Measurements from ENCODE around the gene TMEM164. TPM values are rescaled to one million over a fixed set of nuclear protein-coding genes. Genes with fewer than 3 reads are reported as not detected.
A peak's percentile ranks its signal among the peaks of the same experiment; 100 is the strongest.

Gene TMEM164
- total and polyA plus RNA-seq, 12 donors = 8.7 to 32.2 (median 24.8) TPM

DNA sequence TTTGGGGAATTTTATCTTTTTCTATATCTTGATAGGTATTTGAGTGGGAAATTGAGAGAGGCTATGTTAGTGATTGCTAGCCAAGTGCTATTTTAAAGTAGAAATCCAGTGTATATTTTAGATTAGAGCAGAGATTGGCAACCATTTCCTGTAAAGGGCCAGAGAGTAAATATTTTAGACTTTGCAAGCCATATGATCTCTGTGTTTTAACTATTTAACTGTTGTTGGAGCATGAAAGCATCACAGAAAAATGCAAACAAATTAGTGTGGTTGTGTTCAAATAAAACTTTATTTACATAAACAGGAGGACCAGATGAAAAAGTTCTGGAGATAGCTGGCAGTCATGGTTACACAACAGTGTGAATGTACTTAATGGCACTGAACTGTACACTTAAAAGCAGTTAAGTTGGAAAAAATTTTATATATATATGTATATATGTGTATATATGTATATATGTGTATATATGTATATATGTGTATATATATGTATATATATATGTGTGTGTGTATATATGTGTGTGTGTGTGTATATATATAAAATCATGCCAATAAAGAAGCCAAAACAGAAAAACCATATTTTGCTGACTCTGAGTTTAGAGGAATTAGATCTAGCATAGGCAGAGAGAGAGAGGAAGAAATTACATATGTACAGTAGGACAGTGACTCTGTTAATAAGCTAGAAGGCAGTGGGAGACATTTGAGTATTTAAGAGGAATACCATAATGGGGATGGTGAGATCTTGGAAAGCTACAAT, 83.4 kb downstream of the TMEM164 start:
- Histone ChIP-seq H3K27me3 (no peaks in the 10 kb centered on the region), H3K9me3 (replicated peaks in 1 of 3) (no peaks in the 10 kb centered on the region), H3K4me3 (no peak overlapping the region), H3K36me3 (replicated peaks in 1 of 2) (no peaks in the 10 kb centered on the region), H3K27ac (peak overlapping the region in 1 of 5 donors; percentile 37), H3K4me1 (replicated peaks in 1 of 2) (peaks cover 4 to 14% of the 10 kb centered on the region in 2 donors)
- no peak for TF ChIP-seq POLR2A (IDR thresholded peaks at IDR 0.05)
- TF ChIP-seq, protein P1, sequence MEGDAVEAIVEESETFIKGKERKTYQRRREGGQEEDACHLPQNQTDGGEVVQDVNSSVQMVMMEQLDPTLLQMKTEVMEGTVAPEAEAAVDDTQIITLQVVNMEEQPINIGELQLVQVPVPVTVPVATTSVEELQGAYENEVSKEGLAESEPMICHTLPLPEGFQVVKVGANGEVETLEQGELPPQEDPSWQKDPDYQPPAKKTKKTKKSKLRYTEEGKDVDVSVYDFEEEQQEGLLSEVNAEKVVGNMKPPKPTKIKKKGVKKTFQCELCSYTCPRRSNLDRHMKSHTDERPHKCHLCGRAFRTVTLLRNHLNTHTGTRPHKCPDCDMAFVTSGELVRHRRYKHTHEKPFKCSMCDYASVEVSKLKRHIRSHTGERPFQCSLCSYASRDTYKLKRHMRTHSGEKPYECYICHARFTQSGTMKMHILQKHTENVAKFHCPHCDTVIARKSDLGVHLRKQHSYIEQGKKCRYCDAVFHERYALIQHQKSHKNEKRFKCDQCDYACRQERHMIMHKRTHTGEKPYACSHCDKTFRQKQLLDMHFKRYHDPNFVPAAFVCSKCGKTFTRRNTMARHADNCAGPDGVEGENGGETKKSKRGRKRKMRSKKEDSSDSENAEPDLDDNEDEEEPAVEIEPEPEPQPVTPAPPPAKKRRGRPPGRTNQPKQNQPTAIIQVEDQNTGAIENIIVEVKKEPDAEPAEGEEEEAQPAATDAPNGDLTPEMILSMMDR (IDR thresholded peaks at IDR 0.05) = no peak
- no peak for DNase-seq
- intact Hi-C loops (cut with DNase I) = no loop called here

DNA sequence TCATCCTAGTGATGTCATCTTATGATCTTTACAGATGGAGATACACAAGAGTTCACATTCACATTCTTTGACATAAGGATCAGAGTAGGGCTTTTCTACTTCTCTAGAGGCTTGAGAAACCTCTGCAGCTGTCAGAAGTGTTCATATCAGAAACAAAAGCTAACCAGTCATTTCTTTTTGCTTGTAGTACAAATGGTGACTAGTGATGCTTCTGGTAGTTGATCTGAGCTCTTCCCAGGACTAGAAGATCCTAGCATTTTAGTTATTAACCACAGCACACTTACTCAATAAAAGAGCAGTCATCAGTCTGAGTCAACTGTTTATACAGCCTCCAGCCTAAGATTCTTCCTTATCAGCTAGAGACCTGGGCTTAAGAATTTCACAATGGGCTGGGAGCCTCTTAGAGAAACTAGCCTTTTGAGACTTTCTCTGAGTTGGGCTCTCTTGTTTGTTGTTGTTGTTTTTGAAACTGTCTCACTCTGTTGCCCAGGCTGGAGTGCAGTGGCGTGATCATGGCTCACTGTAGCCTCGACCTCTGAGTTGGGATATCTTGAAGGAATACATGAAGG, 84.1 kb downstream of the TMEM164 start:
- no peaks in the 10 kb centered on the region for H3K9me3 ChIP-seq (replicated peaks in 1 of 3)
- H3K27me3 ChIP-seq = no peaks in the 10 kb centered on the region
- TF ChIP-seq POLR2A (IDR thresholded peaks at IDR 0.05) = no peak
- TF ChIP-seq, protein P1 (IDR thresholded peaks at IDR 0.05) = no peak
- peak overlapping the region in 2 of 5 donors; percentile 34 to 37 for H3K27ac ChIP-seq
- intact Hi-C loops (cut with DNase I) = no loop called here
- DNase-seq = no peak
- 63 to 98% (median 80%) methylated on average over 2 of the region's 2 CpGs for WGBS, 4 donors
- H3K4me1 ChIP-seq (replicated peaks in 1 of 2) = peaks cover under 1 to 10% of the 10 kb centered on the region in 2 donors
- H3K36me3 ChIP-seq (replicated peaks in 1 of 2) = no peaks in the 10 kb centered on the region
- no peak overlapping the region for H3K4me3 ChIP-seq

DNA sequence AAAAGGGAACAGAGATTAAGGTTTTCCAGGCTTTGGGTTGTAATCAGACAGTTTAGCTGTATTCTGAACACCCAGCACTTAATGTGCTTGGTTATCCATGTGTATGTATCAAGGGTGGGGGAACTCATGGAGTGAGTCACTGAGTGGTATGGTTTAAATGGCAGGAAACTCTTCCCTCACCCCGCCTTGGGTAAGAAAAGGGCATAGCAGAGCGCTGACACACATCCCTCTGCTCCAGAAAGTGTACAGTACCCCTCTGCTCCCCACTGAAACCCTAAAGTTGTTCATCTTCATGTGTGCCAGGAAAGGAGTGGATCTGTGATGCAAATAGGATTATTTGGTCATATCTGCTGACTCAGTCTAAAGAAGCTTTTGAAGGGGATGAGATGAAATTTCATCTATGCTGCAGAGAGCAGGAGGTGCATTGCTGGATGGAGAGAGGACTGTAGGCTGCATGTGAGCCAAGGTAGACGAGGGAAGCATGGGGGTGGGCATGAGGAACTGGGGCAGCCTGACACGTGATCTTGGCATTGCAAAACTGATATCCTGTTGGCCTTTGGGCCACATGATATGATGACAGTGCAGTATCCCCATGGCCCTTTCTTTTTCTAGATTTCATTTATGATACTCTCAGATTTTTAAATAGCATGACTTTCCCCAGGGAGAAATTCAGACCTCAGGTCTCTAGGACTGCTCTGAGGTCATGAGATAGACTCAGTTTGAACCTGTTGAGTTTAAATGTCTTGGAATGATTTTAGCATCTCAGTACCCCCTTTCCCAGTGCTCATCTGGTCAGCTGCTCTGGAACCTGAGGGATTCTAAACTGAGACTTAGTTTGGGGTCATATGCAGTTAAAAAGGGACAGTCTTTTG, 84.8 kb downstream of the TMEM164 start:
- peak in 5 of 7 donors; percentile 8 to 27 (median 24) for DNase-seq
- WGBS, 4 donors = 43 to 78% (median 58%) methylated on average over 4 of the region's 4 CpGs
- Histone ChIP-seq H3K36me3 (replicated peaks in 1 of 2) (no peaks in the 10 kb centered on the region), H3K27me3 (no peaks in the 10 kb centered on the region), H3K27ac (peak overlapping the region in 2 of 5 donors; percentile 34 to 50), H3K4me3 (no peak overlapping the region), H3K4me1 (replicated peaks in 1 of 2) (peaks cover 0 to 5% of the 10 kb centered on the region in 2 donors), H3K9me3 (replicated peaks in 1 of 3) (no peaks in the 10 kb centered on the region)
- TF ChIP-seq, protein P1 (IDR thresholded peaks at IDR 0.05) = no peak
- TF ChIP-seq POLR2A (IDR thresholded peaks at IDR 0.05) = no peak
- intact Hi-C loops (cut with DNase I) = no loop called here

All from adrenal gland (tissue), 12 donors.